22Rv1 (cell line): Measurements from ENCODE around the gene EFEMP1.

Source experiments
- CTCF ChIP-seq: fragments of 450-650 bp; IDR thresholded peaks from 2 replicates; pipeline ENCODE4 v1.5.1; 2017; ENCODE audit warnings: mild to moderate bottlenecking
- ZFX ChIP-seq: fragments of 450-650 bp; IDR thresholded peaks from 2 replicates; pipeline ENCODE4 v1.6.1; 2017; ENCODE audit warnings: antibody characterized with exemption, borderline replicate concordance

- TF ChIP-seq CTCF (no peak), ZFX (no peak)
These were observed 49.2 kb downstream of the EFEMP1 start for GRCh38 chr2:55874338-55874737.
